Spleen (tissue), 7 donors: ENCODE measurements around the gene ZC3H13.

Experiments used
- CTCF ChIP-seq, 11 experiments: fragments of 200-600 bp in 7 of 11; fragments of 450-650 bp in 4 of 11; sonication (generic) in 4 of 11; IDR thresholded peaks in 8 of 11; conservative IDR thresholded peaks in 3 of 11; 1 replicate in 7 of 11; 2 replicates in 4 of 11; pipeline versions ENCODE4 v1.4.0 to v1.8.0; 2016 to 2021; ENCODE audit warnings: antibody characterized with exemption in 11 of 11, inconsistent platforms in 4 of 11, mild to moderate bottlenecking in 1 of 11
- POLR2A ChIP-seq, 3 donors: fragments of 450-650 bp; IDR thresholded peaks; one replicate each; pipeline ENCODE4 v1.5.1; 2017; ENCODE audit warnings: antibody characterized with exemption in 3 of 3, mild to moderate bottlenecking in 1 of 3
- POLR2AphosphoS5 ChIP-seq, 3 donors: sonication (generic); formaldehyde crosslinking; IDR thresholded peaks; one replicate each; pipeline ENCODE4 v1.5.1; 2017; ENCODE audit warnings: antibody characterized with exemption in 3 of 3
- donor health status: DM: no; HTN: no; CAD: no; lungs with moderate emphysema.
- donor health status: DM: no; HTN: no; CAD: no.
- donor health status: DM: no; HTN: no; CAD: no.

DNA sequence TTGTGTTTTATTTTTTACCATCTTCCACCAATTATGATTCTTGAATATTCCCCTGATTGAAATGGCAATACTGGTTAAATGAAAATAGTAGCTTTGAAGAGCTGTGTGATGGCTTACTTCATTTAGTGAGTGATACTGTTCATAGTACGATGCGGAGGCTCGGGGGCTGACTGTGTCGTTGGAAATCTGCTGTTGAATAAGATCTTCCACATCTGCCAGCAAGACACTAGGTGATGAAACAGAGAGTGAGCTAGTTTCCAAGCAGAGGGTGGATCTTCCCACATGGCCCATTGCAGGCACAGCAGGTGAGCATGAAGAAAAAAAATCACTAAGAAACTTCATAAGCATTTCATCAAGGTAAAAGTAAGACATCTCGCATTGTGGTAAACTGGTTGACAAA lies 29.8 kb upstream of the ZC3H13 start:
- TF ChIP-seq POLR2A (IDR thresholded peaks at IDR 0.05) (no peak), CTCF (IDR thresholded peaks at IDR 0.05 in 8 of 11, conservative IDR thresholded peaks at IDR 0.05 in 3 of 11) (no peak), POLR2AphosphoS5 (IDR thresholded peaks at IDR 0.05) (no peak)
